ENCODE results near the gene XXYLT1. TPM values are rescaled to one million over a fixed set of nuclear protein-coding genes. Genes with fewer than 3 reads are reported as not detected.

The XXYLT1 gene
- total RNA-seq, 4 donors from 2014 or later = 9.6 to 17.7 (median 13.2) TPM

DNA sequence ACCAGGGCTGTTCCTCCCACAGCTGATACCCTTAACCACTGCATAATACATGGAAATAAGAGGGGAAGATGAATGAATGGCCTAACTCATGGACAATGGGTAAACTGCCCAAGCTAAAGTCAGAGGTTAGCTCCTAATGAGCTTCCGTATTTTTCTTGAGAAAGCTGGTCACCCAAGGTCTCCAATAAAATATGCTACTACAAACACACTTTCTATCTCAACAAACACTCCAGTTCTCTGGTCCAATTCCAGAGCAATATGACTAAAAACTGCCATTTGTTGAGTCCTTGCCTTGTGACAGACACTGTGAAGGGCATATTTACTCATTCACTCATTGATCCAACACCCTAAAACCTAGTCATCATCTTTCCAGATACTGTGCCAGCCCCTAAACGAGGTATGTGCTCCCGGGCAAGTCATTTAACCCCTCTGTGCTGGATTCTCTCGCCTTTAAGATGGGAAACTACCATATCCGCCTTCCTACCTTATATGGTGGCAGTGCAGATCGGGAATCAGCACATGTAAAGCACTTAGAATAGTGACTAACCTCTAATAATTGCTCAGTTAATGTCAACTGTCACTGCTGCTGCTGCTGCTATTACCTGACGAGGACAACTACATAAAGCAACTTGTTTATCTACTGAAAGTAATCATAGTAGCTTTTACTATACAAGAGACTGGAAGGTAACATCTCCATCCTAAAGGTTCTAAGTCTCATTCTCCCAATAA, 89.1 kb downstream of the XXYLT1 start:
- H3K4me3 ChIP-seq = no peak overlapping the region
- DNase-seq (ENCODE audit: low spot score in 2 of 2) = no peak
- H3K27me3 ChIP-seq = no peaks in the 10 kb centered on the region
- no peak overlapping the region for H3K27ac ChIP-seq
- TF ChIP-seq POLR2A (IDR thresholded peaks at IDR 0.05) (no peak), EP300 (IDR thresholded peaks at IDR 0.05) (no peak)
- TF ChIP-seq, protein P1, sequence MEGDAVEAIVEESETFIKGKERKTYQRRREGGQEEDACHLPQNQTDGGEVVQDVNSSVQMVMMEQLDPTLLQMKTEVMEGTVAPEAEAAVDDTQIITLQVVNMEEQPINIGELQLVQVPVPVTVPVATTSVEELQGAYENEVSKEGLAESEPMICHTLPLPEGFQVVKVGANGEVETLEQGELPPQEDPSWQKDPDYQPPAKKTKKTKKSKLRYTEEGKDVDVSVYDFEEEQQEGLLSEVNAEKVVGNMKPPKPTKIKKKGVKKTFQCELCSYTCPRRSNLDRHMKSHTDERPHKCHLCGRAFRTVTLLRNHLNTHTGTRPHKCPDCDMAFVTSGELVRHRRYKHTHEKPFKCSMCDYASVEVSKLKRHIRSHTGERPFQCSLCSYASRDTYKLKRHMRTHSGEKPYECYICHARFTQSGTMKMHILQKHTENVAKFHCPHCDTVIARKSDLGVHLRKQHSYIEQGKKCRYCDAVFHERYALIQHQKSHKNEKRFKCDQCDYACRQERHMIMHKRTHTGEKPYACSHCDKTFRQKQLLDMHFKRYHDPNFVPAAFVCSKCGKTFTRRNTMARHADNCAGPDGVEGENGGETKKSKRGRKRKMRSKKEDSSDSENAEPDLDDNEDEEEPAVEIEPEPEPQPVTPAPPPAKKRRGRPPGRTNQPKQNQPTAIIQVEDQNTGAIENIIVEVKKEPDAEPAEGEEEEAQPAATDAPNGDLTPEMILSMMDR (IDR thresholded peaks at IDR 0.05) = no peak
- H3K36me3 ChIP-seq = no peaks in the 10 kb centered on the region
- H3K9me3 ChIP-seq = no peaks in the 10 kb centered on the region
- WGBS, 2 donors = 71 to 72% methylated on average over 7 of the region's 7 CpGs
- peaks cover 0 to 42% (median 4%) of the 10 kb centered on the region in 4 donors for H3K4me1 ChIP-seq

DNA sequence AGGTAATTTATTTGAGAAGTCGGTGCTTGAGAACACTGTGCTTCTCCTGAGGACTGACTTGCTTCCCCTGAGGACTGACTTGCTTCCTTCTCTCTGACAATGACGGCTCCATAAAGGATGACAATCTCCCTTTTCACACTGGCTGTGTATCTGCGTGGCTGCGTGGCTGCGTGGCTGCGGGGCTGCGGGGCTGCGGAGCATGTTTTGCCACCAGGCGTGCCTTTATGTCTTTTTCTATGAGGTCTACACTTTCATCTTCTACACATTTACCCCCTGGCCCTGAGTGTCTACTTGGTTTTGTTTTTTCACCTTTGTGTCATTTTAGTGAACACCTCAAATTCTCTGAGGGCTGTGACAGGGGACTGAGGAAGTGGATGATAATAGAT, 89.9 kb downstream of the XXYLT1 start:
- no peak overlapping the region for H3K4me3 ChIP-seq
- TF ChIP-seq EP300 (IDR thresholded peaks at IDR 0.05) (no peak), POLR2A (IDR thresholded peaks at IDR 0.05) (no peak)
- TF ChIP-seq, protein P1 (IDR thresholded peaks at IDR 0.05) = no peak
- DNase-seq (ENCODE audit: low spot score in 2 of 2) = no peak
- H3K27ac ChIP-seq = no peak overlapping the region
- no peaks in the 10 kb centered on the region for H3K27me3 ChIP-seq
- peaks cover 0 to 42% (median 4%) of the 10 kb centered on the region in 4 donors for H3K4me1 ChIP-seq
- 91 to 95% methylated on average over 9 of the region's 9 CpGs for WGBS, 2 donors
- no peaks in the 10 kb centered on the region for H3K36me3 ChIP-seq
- H3K9me3 ChIP-seq = no peaks in the 10 kb centered on the region

DNA sequence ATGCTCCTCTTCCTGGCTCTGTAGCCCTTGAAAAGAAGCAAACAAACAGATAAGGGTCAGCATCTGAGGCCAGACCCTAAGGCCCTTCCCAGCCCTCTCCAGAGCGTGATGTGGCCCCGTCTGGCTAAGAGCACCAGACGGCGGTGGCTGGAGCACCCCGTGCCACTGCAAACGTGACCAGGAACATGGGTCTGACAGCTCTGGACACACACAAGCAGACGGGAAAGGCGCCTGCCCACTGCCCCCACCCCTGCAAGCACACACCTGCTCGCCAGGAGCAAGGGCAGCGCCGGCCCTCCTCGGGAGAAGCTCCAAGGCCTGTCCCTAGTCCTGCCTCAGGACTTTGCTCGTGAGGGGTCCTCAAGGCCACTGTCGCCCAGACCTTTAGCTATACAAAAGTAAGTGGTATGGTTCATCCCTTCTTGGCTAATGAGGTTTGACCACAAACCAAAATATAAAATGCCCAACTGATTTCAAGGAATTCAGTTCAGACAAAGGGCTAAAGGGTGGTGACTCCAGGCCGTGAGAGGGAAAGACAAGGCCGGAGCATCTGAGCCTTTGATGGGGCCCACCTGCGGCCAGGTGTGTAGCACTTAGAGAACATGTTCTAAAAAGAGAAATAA, 90.4 kb downstream of the XXYLT1 start:
- peaks cover 0 to 42% (median 4%) of the 10 kb centered on the region in 4 donors for H3K4me1 ChIP-seq
- no peak overlapping the region for H3K4me3 ChIP-seq
- TF ChIP-seq POLR2A (IDR thresholded peaks at IDR 0.05) (no peak), EP300 (IDR thresholded peaks at IDR 0.05) (no peak)
- TF ChIP-seq, protein P1 (IDR thresholded peaks at IDR 0.05) = no peak
- 90 to 91% methylated on average over 16 to 17 of the region's 17 CpGs for WGBS, 2 donors
- no peaks in the 10 kb centered on the region for H3K9me3 ChIP-seq
- H3K27ac ChIP-seq = no peak overlapping the region
- no peaks in the 10 kb centered on the region for H3K27me3 ChIP-seq
- no peak for DNase-seq (ENCODE audit: low spot score in 2 of 2)
- H3K36me3 ChIP-seq = no peaks in the 10 kb centered on the region

DNA sequence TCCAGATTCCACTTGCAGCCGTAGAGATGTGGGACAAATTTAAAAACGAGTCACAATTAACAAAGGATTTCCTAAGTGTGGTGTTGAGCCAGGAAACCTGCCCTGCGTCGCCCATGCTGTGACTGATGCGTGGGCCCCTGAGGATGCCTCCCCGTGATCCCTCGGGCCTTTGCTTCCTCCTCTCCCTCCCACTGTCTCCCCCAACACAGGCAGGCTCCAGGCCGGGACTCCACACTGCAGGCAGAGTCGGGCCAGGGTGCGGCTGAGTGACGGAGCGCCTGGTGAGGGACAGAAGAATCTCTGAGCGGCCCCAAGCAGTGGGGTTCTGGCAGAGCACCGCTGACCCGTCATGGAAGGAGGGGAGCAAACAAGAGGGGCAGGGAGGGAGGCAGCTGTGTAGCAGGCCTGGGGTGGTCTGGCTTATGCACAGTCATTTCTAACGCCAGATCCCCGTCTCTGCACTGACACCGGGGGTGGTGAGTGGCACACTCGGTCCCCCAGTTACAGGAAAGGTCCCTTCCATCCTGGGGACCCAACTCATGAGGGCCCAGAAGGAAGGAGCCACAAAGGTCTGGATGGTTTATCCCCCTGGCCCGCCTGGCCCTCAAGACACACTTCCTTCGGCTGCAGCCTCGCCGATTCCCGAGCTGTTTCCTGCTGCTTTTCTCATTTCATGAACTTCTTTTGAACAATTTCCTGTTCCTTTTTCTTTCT, 91.0 kb downstream of the XXYLT1 start:
- H3K27ac ChIP-seq = peak overlapping the region in 1 of 4 donors; percentile 11
- peaks cover 0 to 38% (median 4%) of the 10 kb centered on the region in 4 donors for H3K4me1 ChIP-seq
- no peaks in the 10 kb centered on the region for H3K9me3 ChIP-seq
- DNase-seq (ENCODE audit: low spot score in 2 of 2) = no peak
- H3K4me3 ChIP-seq = no peak overlapping the region
- no peak for TF ChIP-seq POLR2A (IDR thresholded peaks at IDR 0.05)
- TF ChIP-seq EP300 (IDR thresholded peaks at IDR 0.05) = no peak
- TF ChIP-seq, protein P1 (IDR thresholded peaks at IDR 0.05) = no peak
- H3K36me3 ChIP-seq = no peaks in the 10 kb centered on the region
- H3K27me3 ChIP-seq = no peaks in the 10 kb centered on the region
- 57 to 72% methylated on average over 22 to 23 of the region's 24 CpGs for WGBS, 2 donors

Measured in tibial nerve (tissue), 4 donors.